ENCODE measurements around the gene BDNF.
"Not testable (repeated sequence)": the region's sequence is repeated elsewhere in the genome, so short reads cannot be mapped to it uniquely, and the experiment has no call there.

BDNF gene

GRCh38 chr11:27640954-27641353, 59.3 kb downstream of the BDNF start:
- no peak for TF ChIP-seq CTCF (IDR thresholded peaks at IDR 0.05)
- no peak overlapping the region for H3K27ac ChIP-seq
- no peak for DNase-seq (ENCODE audit: low spot score)
- no peak overlapping the region for H3K4me3 ChIP-seq

- TF ChIP-seq CTCF (IDR thresholded peaks at IDR 0.05), result no peak
- Histone ChIP-seq H3K4me3 (no peak overlapping the region), H3K27ac (no peak overlapping the region)
Measured at GRCh38 chr11:27635567-27636037, 64.7 kb downstream of the BDNF start.

GRCh38 chr11:27634776-27635175, 65.5 kb downstream of the BDNF start:
- not testable (repeated sequence) for H3K27ac ChIP-seq; DNase-seq (ENCODE audit: low spot score); H3K4me3 ChIP-seq

More at GRCh38 chr11:27635567-27636037, 64.7 kb downstream of the BDNF start:
- no peak for DNase-seq (ENCODE audit: low spot score)

GRCh38 chr11:27634282-27634681, 66.0 kb downstream of the BDNF start:
- H3K27ac ChIP-seq; DNase-seq (ENCODE audit: low spot score); H3K4me3 ChIP-seq: not testable (repeated sequence)

GRCh38 chr11:27629023-27629422, 71.2 kb downstream of the BDNF start:
- H3K4me3 ChIP-seq; DNase-seq (ENCODE audit: low spot score); H3K27ac ChIP-seq: not testable (repeated sequence)

- DNase-seq (ENCODE audit: low spot score), result no peak
- no peak overlapping the region for H3K4me3 ChIP-seq
- H3K27ac ChIP-seq, result no peak overlapping the region
- no peak for TF ChIP-seq CTCF (IDR thresholded peaks at IDR 0.05)
Measured at GRCh38 chr11:27627979-27628378, 72.3 kb downstream of the BDNF start.

- no peak for TF ChIP-seq CTCF (IDR thresholded peaks at IDR 0.05)
- no peak for DNase-seq (ENCODE audit: low spot score)
- H3K4me3 ChIP-seq, result no peak overlapping the region
- H3K27ac ChIP-seq, result no peak overlapping the region
Measured at GRCh38 chr11:27626938-27627586, 73.2 kb downstream of the BDNF start.

- no peak overlapping the region for H3K4me3 ChIP-seq
- no peak overlapping the region for H3K27ac ChIP-seq
- no peak for DNase-seq (ENCODE audit: low spot score)
- TF ChIP-seq CTCF (IDR thresholded peaks at IDR 0.05), result no peak
Measured at GRCh38 chr11:27626269-27626937, 73.9 kb downstream of the BDNF start.

Data from coronary artery (tissue), 2 donors.